Ovary (tissue), 9 donors: Measurements from ENCODE around the gene CCDC12. TPM values are rescaled to one million over a fixed set of nuclear protein-coding genes. Genes with fewer than 3 reads are reported as not detected.
A peak's percentile ranks its signal among the peaks of the same experiment; 100 is the strongest.

Experiments
- DNase-seq, 5 donors: peaks; one replicate each; pipeline ENCODE4 v3.0.0-alpha.2; 2019 to 2020
- H3K27ac ChIP-seq, 2 donors: fragments of 200-600 bp; one replicate each; pipeline versions ENCODE4 v1.5.1 to v1.8.0; 2019 to 2022
- H3K27me3 ChIP-seq: fragments of 200-600 bp; one replicate; pipeline ENCODE4 v1.8.0; 2022
- H3K36me3 ChIP-seq: fragments of 200-600 bp; sonication (generic); one replicate; pipeline ENCODE4 v1.5.1; 2019
- H3K4me1 ChIP-seq: one replicate; pipeline ENCODE4 v1.8.1; 2013; ENCODE audit warnings: mild to moderate bottlenecking, moderate library complexity; ENCODE audit not compliant: insufficient read depth
- H3K4me3 ChIP-seq: fragments of 200-600 bp; sonication (generic); one replicate; pipeline ENCODE4 v1.5.1; 2017
- H3K9me3 ChIP-seq, 2 donors: fragments of 200-600 bp in 1 of 2; sonication (generic) in 1 of 2; one replicate each; pipeline versions ENCODE4 v1.5.1 to v1.8.1; 2013 to 2019; ENCODE audit warnings: mild to moderate bottlenecking in 1 of 2, moderate library complexity in 1 of 2
- CTCF ChIP-seq, 3 donors: fragments of 450-650 bp in 2 of 3; fragments of 200-600 bp in 1 of 3; IDR thresholded peaks; one replicate each; pipeline versions ENCODE4 v1.5.1 to v1.8.0; 2016 to 2022; ENCODE audit warnings: antibody characterized with exemption in 3 of 3, mild to moderate bottlenecking in 1 of 3
- EP300 ChIP-seq: sonication (generic); formaldehyde crosslinking; IDR thresholded peaks from one replicate; pipeline ENCODE4 v1.6.1; 2017; ENCODE audit warnings: antibody characterized with exemption
- POLR2A ChIP-seq: fragments of 450-650 bp; IDR thresholded peaks from one replicate; pipeline ENCODE4 v1.6.1; 2017; ENCODE audit warnings: antibody characterized with exemption, mild to moderate bottlenecking, moderate library complexity
- WGBS, 3 donors: extraction: QIAGEN DNeasy Blood & Tissue Kit in 1 of 3; methylation state at CpG; one replicate each; pipeline versions ENCODE4 v1.1.5 to v1.1.7; 2013 to 2017; 5-methylcytosine and 5-hydroxymethylcytosine counted together
- intact Hi-C, 4 donors: fragments of 100-400 bp; cut with DNase I; formaldehyde crosslinking; loops; one replicate each; pipeline versions ENCODE4 v1.11.0 to v1.15.1; 2022 to 2023
- polyA plus RNA-seq, 2 donors: library from polyadenylated mRNA; stranded (reverse); fragments of 200-250 nt in 1 of 2; fragments of 350-450 nt in 1 of 2; fragmentation: Illumina TruSeq in 1 of 2; extraction: RNeasy Lipid Tissue Mini Kit (QIAGEN cat#74804) in 1 of 2; gene quantifications; one replicate each; pipeline ENCODE4 v1.2.3, GENCODE V29; 2013 to 2014
- total RNA-seq, 7 donors: library from RNA; depleted of rRNA in 2 of 7; stranded (reverse); fragments of >200 nt in 2 of 7; fragmentation: NEBNext Ultra II Directional in 3 of 7; extraction: Animal tissue kit (Norgen Biotek cat#: 25700) in 3 of 7; gene quantifications; one replicate each; pipeline versions ENCODE4 v1.1.0 to v1.2.4, GENCODE V29; 2016 to 2023
- donor health status: DM: no; HTN: no; CAD: no; lungs with moderate emphysema.
- donor health status: DM: no; HTN: no; CAD: no.
- donor health status: Bipolar disorder and iron deficiency.
- donor health status: DM: yes; HTN: yes; CAD: no.
- donor health status: DM: no; HTN: no; CAD: no.
- donor health status: DM: yes; HTN: yes; CAD: no.

Gene CCDC12
- total and polyA plus RNA-seq, 9 donors: 32.2 to 66.7 (median 42.3) TPM

DNA sequence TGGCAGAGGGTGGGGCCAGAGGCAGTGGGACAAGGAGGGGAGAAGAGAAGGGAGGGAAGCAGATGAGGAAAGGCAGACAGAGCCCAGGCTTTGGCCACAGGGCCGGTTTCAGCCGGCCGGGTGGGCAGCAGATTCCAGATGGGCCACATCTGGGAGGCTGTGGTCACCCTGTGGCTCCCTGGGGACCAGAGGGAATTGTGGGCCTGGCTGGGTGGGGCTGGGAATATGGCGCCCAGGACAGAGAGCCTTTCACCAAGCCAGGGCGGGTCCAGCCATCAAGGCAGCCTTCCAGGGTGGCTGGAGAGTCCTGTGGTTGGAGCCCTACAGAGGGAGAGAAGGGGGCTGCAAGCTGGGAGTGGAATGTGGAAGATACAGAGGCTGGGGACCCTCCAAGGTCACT lies 80.2 kb downstream of the CCDC12 start:
- intact Hi-C loops: loop anchor here in 2 of 4 donors (5.0 kb wide), 1 partner anchor 189 kb away; no protein-coding TSS in a partner anchor
- no peaks in the 10 kb centered on the region for H3K36me3 ChIP-seq
- DNase-seq: peak in 2 of 5 donors; percentile 14 to 34
- H3K4me3 ChIP-seq: no peak overlapping the region
- no peak overlapping the region for H3K27ac ChIP-seq
- no peaks in the 10 kb centered on the region for H3K27me3 ChIP-seq
- peaks cover 7% of the 10 kb centered on the region for H3K4me1 ChIP-seq
- no peak for TF ChIP-seq POLR2A
- TF ChIP-seq EP300: no peak
- TF ChIP-seq CTCF (IDR thresholded peaks at IDR 0.05): no peak
- no peaks in the 10 kb centered on the region for H3K9me3 ChIP-seq
- 58 to 71% (median 60%) methylated on average over 5 of the region's 5 CpGs for WGBS, 3 donors

DNA sequence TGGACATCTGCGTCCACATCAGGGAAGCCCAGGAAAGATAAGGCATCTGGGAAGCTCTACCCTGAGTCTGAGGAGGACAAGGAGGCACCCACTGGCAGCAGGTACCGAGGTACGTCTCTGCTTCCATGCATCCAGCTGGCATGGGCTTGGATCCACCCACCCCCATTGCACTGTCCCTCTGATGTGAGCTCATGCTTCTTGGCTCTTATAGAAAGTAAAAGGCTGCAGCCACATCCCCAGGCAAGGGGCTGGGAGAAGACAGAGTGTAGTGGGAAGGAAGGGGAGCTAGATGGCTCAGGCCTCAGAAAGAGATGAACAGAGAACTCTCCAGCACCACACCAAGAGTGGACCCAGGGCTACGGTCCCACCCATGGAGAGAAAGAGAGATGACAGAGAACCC lies 80.8 kb downstream of the CCDC12 start:
- no peak for TF ChIP-seq POLR2A
- no peak for TF ChIP-seq CTCF (IDR thresholded peaks at IDR 0.05)
- TF ChIP-seq EP300: no peak
- Histone ChIP-seq H3K36me3 (no peaks in the 10 kb centered on the region), H3K9me3 (no peaks in the 10 kb centered on the region), H3K4me3 (no peak overlapping the region), H3K4me1 (peaks cover 7% of the 10 kb centered on the region), H3K27me3 (no peaks in the 10 kb centered on the region), H3K27ac (no peak overlapping the region)
- intact Hi-C loops: loop anchor here in 2 of 4 donors (5.0 kb wide), 1 partner anchor 188 kb away; no protein-coding TSS in a partner anchor
- peak in 2 of 5 donors; percentile 14 to 34 for DNase-seq
- 73 to 89% (median 75%) methylated on average over 4 of the region's 4 CpGs for WGBS, 3 donors

- peak; percentile 76 to 89 (median 85) for DNase-seq
- peak; percentile 74 to 94 (median 92) for TF ChIP-seq CTCF (IDR thresholded peaks at IDR 0.05)
- no peak for TF ChIP-seq EP300
- Histone ChIP-seq H3K9me3 (no peaks in the 10 kb centered on the region), H3K4me1 (peaks cover 7% of the 10 kb centered on the region), H3K27ac (no peak overlapping the region), H3K27me3 (no peaks in the 10 kb centered on the region), H3K36me3 (no peaks in the 10 kb centered on the region), H3K4me3 (no peak overlapping the region)
- WGBS, 3 donors: 16 to 21% (median 16%) methylated on average over 5 of the region's 5 CpGs
- intact Hi-C loops: loop anchor here in 2 of 4 donors (5.0 kb wide), 1 partner anchor 188 kb away; no protein-coding TSS in a partner anchor
Observed at GRCh38 chr3:46895204-46895660, 81.3 kb downstream of the CCDC12 start.

DNA sequence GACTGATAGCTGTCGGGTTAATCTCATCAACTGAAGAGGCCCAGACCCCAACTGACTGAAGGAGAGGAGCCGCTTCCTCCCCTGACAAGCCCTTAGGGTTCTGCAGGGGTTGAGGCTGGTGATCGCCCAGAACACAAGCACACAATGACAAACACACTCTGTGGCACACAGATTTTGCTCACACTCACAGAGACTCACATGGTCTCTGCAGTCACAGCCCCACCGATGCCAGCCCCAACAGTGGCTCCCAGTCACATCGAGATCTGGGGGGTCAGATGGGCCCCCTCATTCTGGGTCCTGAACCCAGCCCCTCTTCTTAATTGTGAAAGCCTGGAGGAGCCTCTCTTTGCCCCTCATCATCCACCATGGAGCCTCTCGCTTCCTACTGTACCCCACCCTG lies 82.3 kb downstream of the CCDC12 start:
- TF ChIP-seq CTCF (IDR thresholded peaks at IDR 0.05) (no peak), POLR2A (no peak), EP300 (no peak)
- WGBS, 3 donors: 93 to 96% (median 94%) methylated on average over 6 of the region's 6 CpGs
- Histone ChIP-seq H3K9me3 (no peaks in the 10 kb centered on the region), H3K27ac (no peak overlapping the region), H3K36me3 (no peaks in the 10 kb centered on the region), H3K4me3 (no peak overlapping the region), H3K27me3 (no peaks in the 10 kb centered on the region), H3K4me1 (peaks cover 9% of the 10 kb centered on the region)
- intact Hi-C loops: loop anchor here in 3 of 4 donors (1.0 to 5.0 kb wide), 3 partner anchors 27 to 187 kb away; no protein-coding TSS in a partner anchor
- peak in 1 of 5 donors; percentile 13 for DNase-seq
